ENCODE data around the gene NBPF11. TPM values are rescaled to one million over a fixed set of nuclear protein-coding genes. Genes with fewer than 3 reads are reported as not detected.
"Not testable (repeated sequence)": the region's sequence is repeated elsewhere in the genome, so short reads cannot be mapped to it uniquely, and the experiment has no call there.

NBPF11 gene
- total RNA-seq, 1 experiment from 2014 or later: 7.9 TPM

DNA sequence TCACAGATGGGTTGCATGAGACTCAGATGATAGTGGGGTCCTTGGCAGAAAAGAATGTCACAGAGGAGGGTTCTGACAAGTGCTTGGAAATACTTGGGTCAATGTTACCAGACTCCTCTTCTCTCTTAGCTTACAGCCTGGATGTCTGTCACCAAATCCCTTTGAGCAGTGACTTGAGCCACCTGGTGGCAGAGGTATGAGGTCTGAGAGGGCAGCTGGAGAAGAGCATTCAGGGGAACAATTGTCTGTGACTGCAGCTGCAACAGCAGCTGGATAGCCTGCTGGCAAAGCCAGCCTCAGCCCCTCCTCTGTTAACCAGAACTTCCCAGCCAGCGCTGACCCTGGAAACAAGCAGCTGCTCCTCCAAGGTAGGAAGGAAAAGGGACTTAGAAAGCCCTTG lies 65.9 kb downstream of the NBPF11 start:
- H3K4me2 ChIP-seq (ENCODE audit: low read length); H3K9me2 ChIP-seq (replicated peaks; ENCODE audit: low read length); CTCF ChIA-PET; intact Hi-C loops (cut with micrococcal nuclease); H2AFZ ChIP-seq (ENCODE audit: low read length); H3K79me2 ChIP-seq (ENCODE audit: low read length); H3K4me3 ChIP-seq (ENCODE audit: low read length); H3K9ac ChIP-seq (ENCODE audit: low read length); H3K27me3 ChIP-seq (ENCODE audit: low read length); BruUV-seq (replicated peaks); H3K4me1 ChIP-seq (ENCODE audit: insufficient read depth, low read length); H3K36me3 ChIP-seq (ENCODE audit: low read depth, low read length); H3F3A ChIP-seq (ENCODE audit: low read length, unreplicated experiment); H3K9me3 ChIP-seq (ENCODE audit: low read length); DNase-seq; H3K27ac ChIP-seq (ENCODE audit: low read length); H4K20me1 ChIP-seq (ENCODE audit: low read length); POLR2A ChIA-PET (ENCODE audit: unreplicated experiment): not testable (repeated sequence)
- peak; percentile 68 for ATAC-seq
- TF ChIP-seq, protein P1, sequence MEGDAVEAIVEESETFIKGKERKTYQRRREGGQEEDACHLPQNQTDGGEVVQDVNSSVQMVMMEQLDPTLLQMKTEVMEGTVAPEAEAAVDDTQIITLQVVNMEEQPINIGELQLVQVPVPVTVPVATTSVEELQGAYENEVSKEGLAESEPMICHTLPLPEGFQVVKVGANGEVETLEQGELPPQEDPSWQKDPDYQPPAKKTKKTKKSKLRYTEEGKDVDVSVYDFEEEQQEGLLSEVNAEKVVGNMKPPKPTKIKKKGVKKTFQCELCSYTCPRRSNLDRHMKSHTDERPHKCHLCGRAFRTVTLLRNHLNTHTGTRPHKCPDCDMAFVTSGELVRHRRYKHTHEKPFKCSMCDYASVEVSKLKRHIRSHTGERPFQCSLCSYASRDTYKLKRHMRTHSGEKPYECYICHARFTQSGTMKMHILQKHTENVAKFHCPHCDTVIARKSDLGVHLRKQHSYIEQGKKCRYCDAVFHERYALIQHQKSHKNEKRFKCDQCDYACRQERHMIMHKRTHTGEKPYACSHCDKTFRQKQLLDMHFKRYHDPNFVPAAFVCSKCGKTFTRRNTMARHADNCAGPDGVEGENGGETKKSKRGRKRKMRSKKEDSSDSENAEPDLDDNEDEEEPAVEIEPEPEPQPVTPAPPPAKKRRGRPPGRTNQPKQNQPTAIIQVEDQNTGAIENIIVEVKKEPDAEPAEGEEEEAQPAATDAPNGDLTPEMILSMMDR (conservative IDR thresholded peaks at IDR 0.05; ENCODE audit: low read depth, low read length): 0 out of 2 replicates have a peak, but pooled peaks have one; percentile 16

DNA sequence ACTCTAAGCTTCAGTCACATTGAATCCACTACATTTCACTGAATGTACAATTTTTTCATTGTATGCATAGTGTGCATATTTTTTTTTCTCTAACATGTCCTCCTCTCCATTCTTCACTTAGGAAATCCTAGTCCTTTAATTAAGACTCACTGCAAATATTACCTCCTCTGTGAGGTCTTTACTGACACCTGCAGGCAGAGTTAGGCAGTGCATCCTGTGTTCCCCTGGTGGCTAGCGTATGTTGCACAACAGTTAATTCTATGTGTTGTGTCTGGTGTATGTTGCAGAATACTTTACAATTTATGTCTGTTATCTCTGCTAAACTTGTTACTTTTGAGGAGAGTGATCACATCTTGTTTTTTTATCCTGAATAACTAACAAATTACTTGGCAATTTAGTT lies 70.9 kb downstream of the NBPF11 start:
- CTCF ChIA-PET; H3K36me3 ChIP-seq (ENCODE audit: low read depth, low read length); H3K9ac ChIP-seq (ENCODE audit: low read length); H3K4me1 ChIP-seq (ENCODE audit: insufficient read depth, low read length); H4K20me1 ChIP-seq (ENCODE audit: low read length); BruUV-seq (replicated peaks); H3F3A ChIP-seq (ENCODE audit: low read length, unreplicated experiment); DNase-seq; H3K9me2 ChIP-seq (replicated peaks; ENCODE audit: low read length); H3K79me2 ChIP-seq (ENCODE audit: low read length); H3K4me2 ChIP-seq (ENCODE audit: low read length); H3K27me3 ChIP-seq (ENCODE audit: low read length); intact Hi-C loops (cut with micrococcal nuclease); H2AFZ ChIP-seq (ENCODE audit: low read length); H3K9me3 ChIP-seq (ENCODE audit: low read length); H3K27ac ChIP-seq (ENCODE audit: low read length); H3K4me3 ChIP-seq (ENCODE audit: low read length); POLR2A ChIA-PET (ENCODE audit: unreplicated experiment): not testable (repeated sequence)
- peak; percentile 75 for ATAC-seq

DNA sequence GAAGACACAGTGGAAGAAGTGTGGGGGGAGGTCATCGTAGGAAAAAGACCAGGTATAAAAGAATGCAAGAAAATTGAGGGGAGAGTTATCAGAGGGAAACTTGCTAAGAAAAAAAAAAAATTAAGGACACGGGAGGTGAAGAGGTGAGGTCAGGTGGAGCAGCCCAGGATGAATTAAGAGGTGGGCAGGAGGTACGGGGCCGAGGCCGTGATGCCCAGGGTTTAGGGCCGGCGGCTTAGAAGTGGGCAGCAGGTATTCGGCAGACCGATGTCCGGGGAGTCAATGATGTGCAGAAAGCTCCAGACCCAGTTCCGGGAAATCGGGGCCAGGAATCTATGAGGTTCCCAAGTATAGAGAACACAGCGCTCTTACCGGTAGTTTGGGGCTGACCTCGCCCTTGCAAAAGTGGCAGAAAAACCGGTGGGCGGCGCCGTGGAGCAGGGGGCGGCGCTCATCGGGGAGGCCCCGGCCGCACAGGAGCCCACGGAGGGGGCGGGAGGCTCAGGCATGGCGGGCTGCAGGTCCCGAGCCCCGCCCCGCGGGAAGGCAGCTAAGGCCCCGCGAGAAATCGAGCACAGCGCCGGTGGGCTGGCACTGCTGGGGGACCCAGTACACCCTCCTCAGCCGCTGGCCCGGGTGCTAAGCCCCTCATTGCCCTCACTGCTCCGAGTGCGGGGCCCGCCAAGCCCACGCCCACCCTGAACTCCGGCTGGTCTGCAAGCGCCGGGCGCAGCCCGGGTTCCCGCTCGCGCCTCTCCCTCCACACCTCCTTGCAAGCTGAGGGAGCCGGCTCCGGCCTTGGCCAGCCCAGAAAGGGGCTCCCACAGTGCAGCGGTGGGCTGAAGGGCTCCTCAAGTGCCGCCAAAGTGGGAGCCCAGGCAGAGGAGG lies 73.2 kb downstream of the NBPF11 start:
- H3K79me2 ChIP-seq (ENCODE audit: low read length); H3K27me3 ChIP-seq (ENCODE audit: low read length); intact Hi-C loops (cut with micrococcal nuclease); H3K9me2 ChIP-seq (replicated peaks; ENCODE audit: low read length); H3K9me3 ChIP-seq (ENCODE audit: low read length); POLR2A ChIA-PET (ENCODE audit: unreplicated experiment); BruUV-seq (replicated peaks); H3K4me2 ChIP-seq (ENCODE audit: low read length); H4K20me1 ChIP-seq (ENCODE audit: low read length); H3K4me3 ChIP-seq (ENCODE audit: low read length); H3K9ac ChIP-seq (ENCODE audit: low read length); CTCF ChIA-PET; H3K36me3 ChIP-seq (ENCODE audit: low read depth, low read length); DNase-seq; H3K4me1 ChIP-seq (ENCODE audit: insufficient read depth, low read length); H2AFZ ChIP-seq (ENCODE audit: low read length); H3F3A ChIP-seq (ENCODE audit: low read length, unreplicated experiment); H3K27ac ChIP-seq (ENCODE audit: low read length): not testable (repeated sequence)
- ATAC-seq: peak; percentile 48

DNA sequence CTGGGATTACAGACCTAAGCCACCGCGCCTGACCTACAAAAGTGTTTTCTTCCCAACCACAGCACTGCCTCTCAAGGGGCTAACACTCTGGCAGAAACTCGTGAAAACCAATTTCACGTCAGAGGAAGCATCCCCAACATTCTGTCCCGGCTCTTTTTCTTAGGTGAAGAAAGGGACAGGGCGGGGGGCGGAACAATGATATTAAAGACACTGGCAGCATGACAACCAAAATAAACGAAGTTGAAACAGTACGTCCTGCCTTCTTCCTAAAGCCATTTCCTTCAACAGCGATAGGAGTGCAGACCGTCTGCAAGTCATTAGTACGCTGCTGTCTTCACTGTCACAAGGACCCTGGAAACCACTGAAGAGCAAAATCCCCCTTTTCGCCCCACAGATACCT lies 74.0 kb downstream of the NBPF11 start:
- H3K9me2 ChIP-seq (replicated peaks; ENCODE audit: low read length); CTCF ChIA-PET; H3K9me3 ChIP-seq (ENCODE audit: low read length); H2AFZ ChIP-seq (ENCODE audit: low read length); H3K4me1 ChIP-seq (ENCODE audit: insufficient read depth, low read length); H3K4me3 ChIP-seq (ENCODE audit: low read length); H3K27ac ChIP-seq (ENCODE audit: low read length); H3K9ac ChIP-seq (ENCODE audit: low read length); H3F3A ChIP-seq (ENCODE audit: low read length, unreplicated experiment); H3K79me2 ChIP-seq (ENCODE audit: low read length); H4K20me1 ChIP-seq (ENCODE audit: low read length); intact Hi-C loops (cut with micrococcal nuclease); POLR2A ChIA-PET (ENCODE audit: unreplicated experiment); DNase-seq; H3K4me2 ChIP-seq (ENCODE audit: low read length); H3K36me3 ChIP-seq (ENCODE audit: low read depth, low read length); H3K27me3 ChIP-seq (ENCODE audit: low read length): not testable (repeated sequence)
- peak; percentile 42 for ATAC-seq
- TSS peak; percentile 98 for BruUV-seq (replicated peaks)

DNA sequence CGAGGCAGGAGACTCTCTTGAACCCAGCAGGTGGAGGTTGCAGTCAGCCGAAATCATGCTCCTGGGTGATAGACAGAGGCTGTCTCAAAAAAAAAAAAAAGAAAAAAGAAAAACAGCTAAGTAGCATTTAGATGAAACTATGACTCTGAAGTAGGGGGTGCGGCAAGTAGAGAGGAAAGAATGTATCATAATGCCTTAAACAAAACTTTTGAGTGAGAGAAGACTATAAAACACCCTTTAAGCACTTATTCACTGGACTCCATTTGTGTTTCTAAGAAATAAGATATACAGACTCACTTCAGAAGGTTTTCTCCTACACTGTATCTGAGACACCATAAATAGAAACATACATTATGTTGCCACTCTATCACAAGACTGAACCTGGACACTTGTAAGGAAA lies 74.6 kb downstream of the NBPF11 start:
- H3K9me2 ChIP-seq (replicated peaks; ENCODE audit: low read length); H2AFZ ChIP-seq (ENCODE audit: low read length); H3F3A ChIP-seq (ENCODE audit: low read length, unreplicated experiment); H3K27ac ChIP-seq (ENCODE audit: low read length); intact Hi-C loops (cut with micrococcal nuclease); BruUV-seq (replicated peaks); H3K27me3 ChIP-seq (ENCODE audit: low read length); H3K4me2 ChIP-seq (ENCODE audit: low read length); ATAC-seq; POLR2A ChIA-PET (ENCODE audit: unreplicated experiment); H4K20me1 ChIP-seq (ENCODE audit: low read length); CTCF ChIA-PET; H3K9me3 ChIP-seq (ENCODE audit: low read length); H3K9ac ChIP-seq (ENCODE audit: low read length); H3K4me1 ChIP-seq (ENCODE audit: insufficient read depth, low read length); H3K79me2 ChIP-seq (ENCODE audit: low read length); DNase-seq; H3K36me3 ChIP-seq (ENCODE audit: low read depth, low read length); H3K4me3 ChIP-seq (ENCODE audit: low read length): not testable (repeated sequence)

DNA sequence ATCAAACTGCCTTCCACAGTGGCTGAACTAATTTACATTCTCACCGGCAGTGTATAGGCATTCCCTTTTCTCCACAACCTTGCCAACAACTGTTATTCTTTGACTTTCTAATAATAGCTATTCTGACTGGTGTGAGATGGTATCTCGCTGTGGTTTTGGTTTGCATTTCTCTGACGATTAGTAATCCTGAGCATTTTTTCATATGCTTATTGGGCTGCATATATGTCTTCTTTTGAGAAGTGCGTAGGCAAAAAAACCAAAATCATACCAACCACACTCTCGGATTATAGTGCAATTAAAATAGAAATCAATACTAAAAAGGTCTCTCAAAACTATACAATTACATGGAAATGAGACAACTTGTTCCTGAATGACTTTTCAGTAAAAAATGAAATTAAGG lies 78.7 kb downstream of the NBPF11 start:
- CTCF ChIA-PET; H3K9me2 ChIP-seq (replicated peaks; ENCODE audit: low read length); H2AFZ ChIP-seq (ENCODE audit: low read length); POLR2A ChIA-PET (ENCODE audit: unreplicated experiment); H3F3A ChIP-seq (ENCODE audit: low read length, unreplicated experiment); H3K4me3 ChIP-seq (ENCODE audit: low read length); BruUV-seq (replicated peaks); H4K20me1 ChIP-seq (ENCODE audit: low read length); H3K36me3 ChIP-seq (ENCODE audit: low read depth, low read length); H3K79me2 ChIP-seq (ENCODE audit: low read length); H3K27me3 ChIP-seq (ENCODE audit: low read length); DNase-seq; H3K4me2 ChIP-seq (ENCODE audit: low read length); H3K9ac ChIP-seq (ENCODE audit: low read length); intact Hi-C loops (cut with micrococcal nuclease); H3K9me3 ChIP-seq (ENCODE audit: low read length); H3K27ac ChIP-seq (ENCODE audit: low read length); H3K4me1 ChIP-seq (ENCODE audit: insufficient read depth, low read length): not testable (repeated sequence)
- peak; percentile 29 for ATAC-seq

Measured in PC-3 (cell line).